DOHH2 (cell line): Measurements from ENCODE around the gene ELP1.

ENCODE experiments used
- H3F3A ChIP-seq: fragments of 200-600 bp; sonication (generic), shearing (Covaris generic); 2 replicates; pipeline ENCODE4 v1.6.0; 2016; ENCODE audit warnings: antibody characterized with exemption, mild to moderate bottlenecking; ENCODE audit not compliant: control insufficient read depth, insufficient read depth
- H3K27ac ChIP-seq: fragments of 200-600 bp; sonication (generic); 2 replicates; pipeline ENCODE4 v1.5.1; 2014; ENCODE audit warnings: low read depth, mild to moderate bottlenecking, low read length, moderate library complexity
- H3K27me3 ChIP-seq: fragments of 200-600 bp; sonication (generic); 2 replicates; pipeline ENCODE4 v1.6.1; 2014; ENCODE audit warnings: mild to moderate bottlenecking, low read length, mixed read lengths; ENCODE audit not compliant: control insufficient read depth
- H3K36me3 ChIP-seq: fragments of 200-600 bp; sonication (generic); 2 replicates; pipeline ENCODE4 v1.6.1; 2014; ENCODE audit warnings: mild to moderate bottlenecking, low read length, moderate library complexity, mixed read lengths; ENCODE audit not compliant: control insufficient read depth
- H3K4me1 ChIP-seq: fragments of 200-600 bp; sonication (generic); 2 replicates; pipeline ENCODE4 v1.6.1; 2014; ENCODE audit warnings: mild to moderate bottlenecking, low read length, mixed read lengths; ENCODE audit not compliant: control insufficient read depth
- H3K4me2 ChIP-seq: fragments of 200-600 bp; sonication (generic); 2 replicates; pipeline ENCODE4 v1.6.0; 2014; ENCODE audit warnings: mild to moderate bottlenecking, low read length, moderate library complexity
- H3K4me3 ChIP-seq: fragments of 200-600 bp; sonication (generic); 2 replicates; pipeline ENCODE4 v1.5.1; 2014; ENCODE audit warnings: mild to moderate bottlenecking, low read length, mixed read lengths
- H3K79me2 ChIP-seq: fragments of 200-600 bp; sonication (generic); 2 replicates; pipeline ENCODE4 v1.6.1; 2014; ENCODE audit warnings: mild to moderate bottlenecking, low read length, mixed read lengths; ENCODE audit not compliant: control insufficient read depth
- H3K9me2 ChIP-seq: fragments of 200-600 bp; sonication (generic); replicated peaks from 2 replicates; pipeline ENCODE4 v1.6.1; 2014; ENCODE audit warnings: mild to moderate bottlenecking, low read length, mixed read lengths; ENCODE audit not compliant: control insufficient read depth
- H3K9me3 ChIP-seq: fragments of 200-600 bp; sonication (generic); 2 replicates; pipeline ENCODE4 v1.6.1; 2014; ENCODE audit warnings: antibody characterized with exemption, low read length, mixed read lengths; ENCODE audit not compliant: control insufficient read depth, insufficient read depth
- H4K20me1 ChIP-seq: fragments of 200-600 bp; sonication (generic); 2 replicates; pipeline ENCODE4 v1.6.0; 2014; ENCODE audit warnings: low read depth, mild to moderate bottlenecking, antibody characterized with exemption, low read length, moderate library complexity; ENCODE audit not compliant: control insufficient read depth, insufficient read depth
- EZH2phosphoT487 ChIP-seq: fragments of 200-600 bp; sonication (generic); IDR thresholded peaks from 2 replicates; pipeline ENCODE4 v1.6.1; 2017; ENCODE audit warnings: borderline replicate concordance, mild to moderate bottlenecking, antibody characterized with exemption, low read length, moderate library complexity, mixed read lengths
- TF ChIP-seq, protein P1 (sequence below): fragments of 200-600 bp; sonication (generic); IDR thresholded peaks from one replicate; pipeline ENCODE4 v1.5.1; 2014; ENCODE audit warnings: antibody characterized with exemption, mild to moderate bottlenecking, low read depth, low read length; ENCODE audit not compliant: poor library complexity, severe bottlenecking

Gene ELP1

DNA sequence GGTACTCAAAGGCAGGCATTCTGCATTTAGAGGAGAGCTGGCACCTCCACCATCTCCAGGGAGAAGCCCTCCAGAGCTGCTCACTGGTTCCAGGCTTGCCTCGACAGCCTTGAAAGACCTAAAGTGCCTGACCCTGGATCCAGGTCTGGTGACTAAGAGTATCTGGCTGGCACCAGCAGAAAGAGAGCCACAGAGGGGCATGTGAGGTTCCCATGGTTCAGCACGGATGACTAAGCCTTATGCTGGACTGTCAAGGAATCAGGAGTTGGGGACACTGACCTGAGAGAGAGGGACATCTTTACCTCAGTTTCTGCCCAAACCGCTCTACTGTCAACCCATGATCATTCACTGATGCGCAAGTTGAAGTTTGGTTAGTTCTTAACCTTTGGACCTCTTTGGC is 68.9 kb downstream of the ELP1 start:
- peaks cover 6% of the 10 kb centered on the region; the same call in 1 of the 2 replicates for H3K36me3 ChIP-seq
- no peaks in the 10 kb centered on the region for H3K9me2 ChIP-seq
- H4K20me1 ChIP-seq, result no peaks in the 10 kb centered on the region
- TF ChIP-seq EZH2phosphoT487, result no peak
- TF ChIP-seq, protein P1, sequence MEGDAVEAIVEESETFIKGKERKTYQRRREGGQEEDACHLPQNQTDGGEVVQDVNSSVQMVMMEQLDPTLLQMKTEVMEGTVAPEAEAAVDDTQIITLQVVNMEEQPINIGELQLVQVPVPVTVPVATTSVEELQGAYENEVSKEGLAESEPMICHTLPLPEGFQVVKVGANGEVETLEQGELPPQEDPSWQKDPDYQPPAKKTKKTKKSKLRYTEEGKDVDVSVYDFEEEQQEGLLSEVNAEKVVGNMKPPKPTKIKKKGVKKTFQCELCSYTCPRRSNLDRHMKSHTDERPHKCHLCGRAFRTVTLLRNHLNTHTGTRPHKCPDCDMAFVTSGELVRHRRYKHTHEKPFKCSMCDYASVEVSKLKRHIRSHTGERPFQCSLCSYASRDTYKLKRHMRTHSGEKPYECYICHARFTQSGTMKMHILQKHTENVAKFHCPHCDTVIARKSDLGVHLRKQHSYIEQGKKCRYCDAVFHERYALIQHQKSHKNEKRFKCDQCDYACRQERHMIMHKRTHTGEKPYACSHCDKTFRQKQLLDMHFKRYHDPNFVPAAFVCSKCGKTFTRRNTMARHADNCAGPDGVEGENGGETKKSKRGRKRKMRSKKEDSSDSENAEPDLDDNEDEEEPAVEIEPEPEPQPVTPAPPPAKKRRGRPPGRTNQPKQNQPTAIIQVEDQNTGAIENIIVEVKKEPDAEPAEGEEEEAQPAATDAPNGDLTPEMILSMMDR, result no peak
- no peak overlapping the region for H3K27ac ChIP-seq
- no peak overlapping the region for H3K4me2 ChIP-seq
- H3K79me2 ChIP-seq, result no peaks in the 10 kb centered on the region
- no peak overlapping the region for H3K4me3 ChIP-seq
- H3K27me3 ChIP-seq, result no peaks in the 10 kb centered on the region
- H3K4me1 ChIP-seq, result no peaks in the 10 kb centered on the region
- H3K9me3 ChIP-seq, result no peaks in the 10 kb centered on the region
- no peaks in the 10 kb centered on the region for H3F3A ChIP-seq

GRCh38 chr9:108864446-108864845 is 69.5 kb downstream of the ELP1 start:
- H3K9me2 ChIP-seq, result no peaks in the 10 kb centered on the region
- no peaks in the 10 kb centered on the region for H3K9me3 ChIP-seq
- TF ChIP-seq, protein P1, result no peak
- TF ChIP-seq EZH2phosphoT487, result no peak
- H3K4me3 ChIP-seq, result no peak overlapping the region
- H3K36me3 ChIP-seq, result peaks cover 6% of the 10 kb centered on the region; the same call in 1 of the 2 replicates
- H4K20me1 ChIP-seq, result no peaks in the 10 kb centered on the region
- no peaks in the 10 kb centered on the region for H3F3A ChIP-seq
- no peaks in the 10 kb centered on the region for H3K79me2 ChIP-seq
- H3K4me2 ChIP-seq, result no peak overlapping the region
- H3K27me3 ChIP-seq, result no peaks in the 10 kb centered on the region
- H3K4me1 ChIP-seq, result no peaks in the 10 kb centered on the region
- no peak overlapping the region for H3K27ac ChIP-seq

- no peaks in the 10 kb centered on the region for H3K27me3 ChIP-seq
- H3K79me2 ChIP-seq, result no peaks in the 10 kb centered on the region
- H3K27ac ChIP-seq, result no peak overlapping the region
- H3K9me3 ChIP-seq, result no peaks in the 10 kb centered on the region
- H3F3A ChIP-seq, result no peaks in the 10 kb centered on the region
- TF ChIP-seq, protein P1, result no peak
- no peak for TF ChIP-seq EZH2phosphoT487
- H4K20me1 ChIP-seq, result no peaks in the 10 kb centered on the region
- no peaks in the 10 kb centered on the region for H3K9me2 ChIP-seq
- H3K36me3 ChIP-seq, result peaks cover 6% of the 10 kb centered on the region; the same call in 1 of the 2 replicates
- no peak overlapping the region for H3K4me2 ChIP-seq
- H3K4me1 ChIP-seq, result no peaks in the 10 kb centered on the region
- no peak overlapping the region for H3K4me3 ChIP-seq
These were observed 70.0 kb downstream of the ELP1 start for GRCh38 chr9:108863891-108864290.
